ENCODE data around the gene RSF1.

The RSF1 gene

GRCh38 chr11:77654770-77655434 is 165.6 kb downstream of the RSF1 start:
- no peak for TF ChIP-seq CTCF (IDR thresholded peaks at IDR 0.05; ENCODE audit: control extremely low read depth, extremely low read depth, low read depth, missing control alignments)
- ChIA-PET POLR2A (no interaction called here), CTCF (no interaction called here)
- DNase-seq (ENCODE audit: extremely low spot score), result no peak

GRCh38 chr11:77650123-77650522 is 170.4 kb downstream of the RSF1 start:
- no peak for TF ChIP-seq CTCF (IDR thresholded peaks at IDR 0.05; ENCODE audit: control extremely low read depth, extremely low read depth, low read depth, missing control alignments)
- ChIA-PET POLR2A (no interaction called here), CTCF (interaction anchor here (1.3 kb wide), 1 partner anchor 13 kb away, joined by 3 read pairs; no protein-coding TSS in a partner anchor)
- no peak for DNase-seq (ENCODE audit: extremely low spot score)

GRCh38 chr11:77647654-77648305 is 172.7 kb downstream of the RSF1 start:
- TF ChIP-seq CTCF (IDR thresholded peaks at IDR 0.05; ENCODE audit: control extremely low read depth, extremely low read depth, low read depth, missing control alignments), result no peak
- ChIA-PET CTCF (no interaction called here), POLR2A (no interaction called here)
- DNase-seq (ENCODE audit: extremely low spot score), result no peak

- no peak for TF ChIP-seq CTCF (IDR thresholded peaks at IDR 0.05; ENCODE audit: control extremely low read depth, extremely low read depth, low read depth, missing control alignments)
- ChIA-PET POLR2A (no interaction called here), CTCF (no interaction called here)
- DNase-seq (ENCODE audit: extremely low spot score), result no peak
Observed at GRCh38 chr11:77644887-77645286, 175.6 kb downstream of the RSF1 start.

- CTCF ChIA-PET, result no interaction called here
Observed at GRCh38 chr11:77642228-77642627, 178.3 kb downstream of the RSF1 start.

More at GRCh38 chr11:77642228-77642627, 178.3 kb downstream of the RSF1 start:
- no peak for DNase-seq (ENCODE audit: extremely low spot score)
- POLR2A ChIA-PET, result no interaction called here
- no peak for TF ChIP-seq CTCF (IDR thresholded peaks at IDR 0.05; ENCODE audit: control extremely low read depth, extremely low read depth, low read depth, missing control alignments)

Measured in GM10248 (cell line).